HL-60 (cell line): ENCODE measurements around the gene TOPAZ1.

Experiments
- DNase-seq, 2 experiments: peaks; one replicate each; pipeline ENCODE4 v3.0.0-alpha.2; 2010 to 2020; ENCODE audit warnings: low read depth in 1 of 2, low spot score in 1 of 2
- H3K27ac ChIP-seq: fragments of 250-450 bp; sonication (Bioruptor Pico); replicated peaks from 2 replicates; pipeline ENCODE4 v1.5.1; 2020; ENCODE audit warnings: mild to moderate bottlenecking, moderate library complexity
- H3K27me3 ChIP-seq: fragments of 250-450 bp; sonication (Bioruptor Pico); 2 replicates; pipeline ENCODE4 v1.5.1; 2021; ENCODE audit warnings: mild to moderate bottlenecking, moderate library complexity; ENCODE audit not compliant: insufficient read depth, poor library complexity, severe bottlenecking
- H3K4me3 ChIP-seq: replicated peaks from 2 replicates; pipeline ENCODE4 v1.5.1; 2011; ENCODE audit warnings: mild to moderate bottlenecking, control low read depth, low read length; ENCODE audit not compliant: insufficient read depth
- CTCF ChIP-seq: IDR thresholded peaks from one replicate; pipeline ENCODE4 v1.5.1; 2011; ENCODE audit warnings: low read length, control low read depth, inconsistent platforms; ENCODE audit not compliant: insufficient read depth
- GABPA ChIP-seq: IDR thresholded peaks from 2 replicates; pipeline ENCODE4 v1.6.1; 2012; ENCODE audit warnings: low read depth
- POLR2AphosphoS5 ChIP-seq: IDR thresholded peaks from 2 replicates; pipeline ENCODE4 v1.6.1; 2012; ENCODE audit warnings: low read depth
- REST ChIP-seq: IDR thresholded peaks from 2 replicates; pipeline ENCODE4 v1.6.1; 2012; ENCODE audit warnings: low read depth; ENCODE audit not compliant: insufficient replicate concordance
- SPI1 ChIP-seq: IDR thresholded peaks from 2 replicates; pipeline ENCODE4 v1.6.1; 2012; ENCODE audit warnings: low read depth, mild to moderate bottlenecking, borderline replicate concordance

The TOPAZ1 gene

GRCh38 chr3:44280077-44280476 is 38.4 kb downstream of the TOPAZ1 start:
- DNase-seq: no peak
- TF ChIP-seq CTCF (no peak), SPI1 (no peak), GABPA (no peak), REST (no peak), POLR2AphosphoS5 (no peak)
- Histone ChIP-seq H3K27me3 (no peaks in the 10 kb centered on the region), H3K27ac (no peak overlapping the region), H3K4me3 (no peak overlapping the region)

GRCh38 chr3:44280631-44281030 is 38.9 kb downstream of the TOPAZ1 start:
- Histone ChIP-seq H3K4me3 (no peak overlapping the region), H3K27ac (no peak overlapping the region), H3K27me3 (no peaks in the 10 kb centered on the region)
- TF ChIP-seq REST (no peak), SPI1 (no peak), POLR2AphosphoS5 (no peak), CTCF (no peak), GABPA (no peak)
- no peak for DNase-seq

GRCh38 chr3:44284949-44285348 is 43.3 kb downstream of the TOPAZ1 start:
- TF ChIP-seq POLR2AphosphoS5 (no peak), GABPA (no peak), SPI1 (no peak), CTCF (no peak), REST (no peak)
- Histone ChIP-seq H3K4me3 (no peak overlapping the region), H3K27me3 (no peaks in the 10 kb centered on the region), H3K27ac (no peak overlapping the region)
- no peak for DNase-seq
